A549 (cell line): ENCODE measurements around the gene COG5. TPM values are rescaled to one million over a fixed set of nuclear protein-coding genes. Genes with fewer than 3 reads are reported as not detected.

ENCODE experiments used
- ATAC-seq, 2 experiments: fragments of 200-7000 bp in 1 of 2; fragments of >200 bp in 1 of 2; cut with Nextera tagmentation in 1 of 2; cut with Tn5 transposase in 1 of 2; 3 replicates each; pipeline versions ENCODE4 v1.8.0 to v1.9.1; 2018 to 2020; ENCODE audit warnings: mild to moderate bottlenecking in 1 of 2, moderate library complexity in 1 of 2
- CTCF ChIA-PET: fragments of 300-600 bp; sonication (Branson Sonifier 250); formaldehyde crosslinking; extraction: SDS; loops from one replicate; lab custom pipeline; 2021; ENCODE audit warnings: antibody characterized with exemption, inconsistent platforms; lab: Yijun Ruan, JAX
- POLR2A ChIA-PET: fragments of 350-600 bp; formaldehyde crosslinking; extraction: SDS; loops from one replicate; lab custom pipeline; 2021; ENCODE audit warnings: antibody characterized with exemption, inconsistent platforms; lab: Yijun Ruan, JAX
- DNase-seq, 2 experiments: peaks; one replicate each; pipeline versions ENCODE4 v3.0.0 to v3.0.0-alpha.2; 2011 to 2016; ENCODE audit warnings: low read depth in 1 of 2, low spot score in 1 of 2
- FAIRE-seq: peaks from 2 replicates; lab custom pipeline; 2011; peaks lifted over from hg19 to GRCh38; lab: Jason Lieb, UNC
- H3K27ac ChIP-seq, 2 experiments: fragments of >200 bp; sonication (Bioruptor Twin); formaldehyde crosslinking; 3 replicates each; pipeline ENCODE4 v1.5.1; 2016 to 2017
- H3K4me1 ChIP-seq: fragments of >200 bp; sonication (Bioruptor Twin); formaldehyde crosslinking; 3 replicates; pipeline ENCODE4 v1.6.1; 2016
- H3K4me2 ChIP-seq: fragments of >200 bp; sonication (Bioruptor Twin); formaldehyde crosslinking; 3 replicates; pipeline ENCODE4 v1.6.1; 2016
- H3K4me3 ChIP-seq: fragments of >200 bp; sonication (Bioruptor Twin); formaldehyde crosslinking; 3 replicates; pipeline ENCODE4 v1.5.1; 2016
- H3K9me3 ChIP-seq: fragments of >200 bp; sonication (Bioruptor Twin); formaldehyde crosslinking; 3 replicates; pipeline ENCODE4 v1.6.1; 2016
- CHD2 ChIP-seq: fragments of 150-350 bp; IDR thresholded peaks from 2 replicates; pipeline ENCODE4 v1.6.1; 2014; ENCODE audit warnings: low read length; ENCODE audit not compliant: partially characterized antibody
- EHF ChIP-seq: fragments of 250-450 bp; sonication (Bioruptor Pico); IDR thresholded peaks from 2 replicates; pipeline ENCODE4 v1.5.0; 2020; ENCODE audit warnings: mild to moderate bottlenecking
- EP300 ChIP-seq, 2 experiments: fragments of >200 bp; sonication (Bioruptor Twin); formaldehyde crosslinking; IDR thresholded peaks; 2 replicates in 1 of 2; 3 replicates in 1 of 2; pipeline ENCODE4 v1.6.1; 2016 to 2017
- ESRRA ChIP-seq: fragments of 150-350 bp; IDR thresholded peaks from 2 replicates; pipeline ENCODE4 v1.6.1; 2014; ENCODE audit warnings: mild to moderate bottlenecking, low read length, borderline replicate concordance
- FOXS1 ChIP-seq: fragments of 250-450 bp; sonication (Bioruptor Pico); IDR thresholded peaks from 2 replicates; pipeline ENCODE4 v1.5.0; 2020; ENCODE audit warnings: mild to moderate bottlenecking, moderate library complexity
- GATA3 ChIP-seq: IDR thresholded peaks from 2 replicates; pipeline ENCODE4 v1.6.1; 2012; ENCODE audit warnings: borderline replicate concordance
- HOXA7 ChIP-seq: fragments of 250-450 bp; sonication (Bioruptor Pico); IDR thresholded peaks from 2 replicates; pipeline ENCODE4 v1.5.0; 2020; ENCODE audit warnings: mild to moderate bottlenecking, moderate library complexity
- HOXB13 ChIP-seq: fragments of 250-450 bp; sonication (Bioruptor Pico); IDR thresholded peaks from 2 replicates; pipeline ENCODE4 v1.5.0; 2020; ENCODE audit warnings: low read depth, mild to moderate bottlenecking, moderate library complexity
- HOXB5 ChIP-seq: fragments of 250-450 bp; sonication (Bioruptor Pico); IDR thresholded peaks from 2 replicates; pipeline ENCODE4 v1.5.0; 2020; ENCODE audit warnings: mild to moderate bottlenecking, moderate library complexity
- JUNB ChIP-seq: fragments of >200 bp; sonication (Bioruptor Twin); formaldehyde crosslinking; IDR thresholded peaks from 2 replicates; pipeline ENCODE4 v1.6.1; 2016
- KDM5A ChIP-seq: fragments of 200-600 bp; sonication (generic); IDR thresholded peaks from 2 replicates; pipeline ENCODE4 v1.6.1; 2016; ENCODE audit warnings: antibody characterized with exemption, mild to moderate bottlenecking
- MAFK ChIP-seq: fragments of 450-650 bp; IDR thresholded peaks from 2 replicates; pipeline ENCODE4 v1.6.1; 2014; ENCODE audit not compliant: partially characterized antibody
- MAZ ChIP-seq: fragments of 150-350 bp; IDR thresholded peaks from 2 replicates; pipeline ENCODE4 v1.6.1; 2014; ENCODE audit warnings: antibody characterized with exemption, low read depth, low read length, borderline replicate concordance
- NR3C1 ChIP-seq: fragments of >200 bp; sonication (Bioruptor Twin); formaldehyde crosslinking; IDR thresholded peaks from 3 replicates; pipeline ENCODE4 v1.6.1; 2017
- PHF8 ChIP-seq: fragments of 200-600 bp; sonication (generic); IDR thresholded peaks from 2 replicates; pipeline ENCODE4 v1.6.1; 2016; ENCODE audit warnings: low read depth, mild to moderate bottlenecking, antibody characterized with exemption, moderate library complexity, borderline replicate concordance
- RAD21 ChIP-seq, 2 experiments: fragments of >200 bp in 1 of 2; sonication (Bioruptor Twin) in 1 of 2; formaldehyde crosslinking in 1 of 2; IDR thresholded peaks in 1 of 2; conservative IDR thresholded peaks in 1 of 2; 2 replicates in 1 of 2; 3 replicates in 1 of 2; pipeline ENCODE4 v1.6.1; 2012 to 2018; ENCODE audit warnings: inconsistent platforms in 1 of 2
- RNF2 ChIP-seq: fragments of 200-600 bp; sonication (generic); IDR thresholded peaks from 2 replicates; pipeline ENCODE4 v1.6.1; 2016; ENCODE audit warnings: low read depth, mild to moderate bottlenecking, antibody characterized with exemption, moderate library complexity, borderline replicate concordance
- SMC3 ChIP-seq: fragments of >200 bp; sonication (Bioruptor Twin); formaldehyde crosslinking; IDR thresholded peaks from 3 replicates; pipeline ENCODE4 v1.6.1; 2018; ENCODE audit warnings: inconsistent platforms
- SREBF2 ChIP-seq: fragments of 450-650 bp; IDR thresholded peaks from 2 replicates; pipeline ENCODE4 v1.6.1; 2014; ENCODE audit warnings: mild to moderate bottlenecking, moderate library complexity
- TP53 ChIP-seq: fragments of 250-450 bp; sonication (Bioruptor Pico); IDR thresholded peaks from 2 replicates; pipeline ENCODE4 v1.5.0; 2021; ENCODE audit warnings: mild to moderate bottlenecking, moderate library complexity
- ZNF302 ChIP-seq: fragments of 250-450 bp; sonication (Bioruptor Pico); IDR thresholded peaks from 2 replicates; pipeline ENCODE4 v1.9.0; 2021; ENCODE audit warnings: inconsistent platforms, mild to moderate bottlenecking, moderate library complexity
- ZSCAN20 ChIP-seq: fragments of 250-450 bp; sonication (Bioruptor Pico); IDR thresholded peaks from 2 replicates; pipeline ENCODE4 v1.8.0; 2022; ENCODE audit warnings: mild to moderate bottlenecking, moderate library complexity
- WGBS: methylation state at CpG from one replicate; pipeline ENCODE4 v1.1.6; 2017; ENCODE audit errors: missing lambda C conversion rate; 5-methylcytosine and 5-hydroxymethylcytosine counted together
- polyA plus RNA-seq, 4 experiments: library from polyadenylated mRNA; depleted of rRNA in 3 of 4; stranded (reverse); fragments of >200 nt; fragmentation: RNase III in 1 of 4; extraction: RNeasy Plus Mini Kit Qiagen cat#74134 plus additional on column Dnase treatment in 1 of 4; gene quantifications; 2 replicates in 3 of 4; 3 replicates in 1 of 4; pipeline ENCODE4 v1.2.3, GENCODE V29; 2011 to 2017
- TF ChIP-seq, protein P1 (sequence below): fragments of >200 bp; sonication (Bioruptor Twin); formaldehyde crosslinking; IDR thresholded peaks from 3 replicates; pipeline ENCODE4 v1.6.1; 2016
- TF ChIP-seq, protein P2 (sequence below): fragments of 150-350 bp; IDR thresholded peaks from 2 replicates; pipeline ENCODE4 v1.6.1; 2014; ENCODE audit warnings: low read depth, mild to moderate bottlenecking, low read length
- TF ChIP-seq, protein P3 (sequence below): fragments of >200 bp; sonication (Bioruptor Twin); formaldehyde crosslinking; IDR thresholded peaks from 2 replicates; pipeline ENCODE4 v1.6.1; 2016
- TF ChIP-seq, protein P4 (sequence below): IDR thresholded peaks from 2 replicates; pipeline ENCODE4 v1.6.1; 2012
- TF ChIP-seq, protein P5 (sequence below): fragments of >200 bp; sonication (Bioruptor Twin); formaldehyde crosslinking; IDR thresholded peaks from 3 replicates; pipeline ENCODE4 v1.5.1; 2016
- TF ChIP-seq, protein P6 (sequence below): IDR thresholded peaks from 2 replicates; pipeline ENCODE4 v1.6.1; 2012

Gene COG5
- polyA plus RNA-seq, 2 of the 4 experiments (the other 2 are of a cell fraction): 22.5 to 44.0 TPM

DNA sequence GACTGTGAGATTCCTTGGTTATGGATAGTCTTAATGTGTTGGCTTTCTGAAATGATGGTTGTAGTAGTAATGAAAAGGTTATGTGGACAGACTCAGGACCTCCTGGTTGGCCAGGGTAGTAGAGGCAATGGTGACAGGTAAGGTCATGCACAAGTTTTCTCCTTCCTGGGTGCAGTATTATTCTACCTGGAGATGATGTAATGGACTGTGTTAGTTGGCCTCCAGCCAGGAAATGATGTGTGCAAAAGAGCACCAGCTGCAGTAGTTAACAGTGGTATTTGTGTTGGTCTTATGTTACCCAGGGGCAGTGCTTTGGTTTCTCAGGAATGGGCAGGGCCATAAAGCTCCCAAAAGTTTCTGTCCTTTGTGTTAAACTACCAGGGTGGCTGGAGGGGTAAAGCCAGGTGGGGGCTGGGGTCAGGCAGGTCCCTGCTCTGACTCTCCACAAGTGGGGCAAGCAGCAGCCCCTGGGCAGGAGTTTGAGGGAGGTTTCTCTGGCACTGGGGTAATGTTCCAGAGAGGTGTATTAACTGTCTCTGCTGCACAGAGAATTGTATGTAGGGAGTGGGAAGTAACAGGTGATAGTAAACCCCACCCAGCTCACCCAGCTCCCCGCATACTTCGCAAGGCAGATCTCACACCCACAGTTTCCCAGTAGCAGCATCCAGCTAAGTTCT lies 57.6 kb downstream of the COG5 start:
- no peak overlapping the region for H3K4me3 ChIP-seq
- ATAC-seq (no peak), FAIRE-seq (no peak), DNase-seq (no peak)
- no peaks in the 10 kb centered on the region for H3K9me3 ChIP-seq
- no peaks in the 10 kb centered on the region for H3K4me1 ChIP-seq
- H3K4me2 ChIP-seq: no peak overlapping the region
- no peak overlapping the region; a peak in 1 of 6 replicates for H3K27ac ChIP-seq
- ChIA-PET POLR2A (no interaction called here), CTCF (interaction anchor here (0.9 to 1.3 kb wide), 2 partner anchors 11 to 43 kb away, joined by 3 to 4 read pairs; no protein-coding TSS in a partner anchor)
- WGBS: 93% methylated on average over 2 of the region's 2 CpGs
- TF ChIP-seq MAFK (no peak), SREBF2 (no peak), TP53 (CRISPR knock-in tag) (no peak), CHD2 (no peak), RAD21 (conservative IDR thresholded peaks at IDR 0.05 in 1 of 2, IDR thresholded peaks at IDR 0.05 in 1 of 2) (no peak), MAZ (no peak), FOXS1 (no peak), GATA3 (no peak), ZNF302 (no peak), SMC3 (no peak), HOXB5 (CRISPR knock-in tag) (no peak), RNF2 (no peak)
- TF ChIP-seq, protein P1, sequence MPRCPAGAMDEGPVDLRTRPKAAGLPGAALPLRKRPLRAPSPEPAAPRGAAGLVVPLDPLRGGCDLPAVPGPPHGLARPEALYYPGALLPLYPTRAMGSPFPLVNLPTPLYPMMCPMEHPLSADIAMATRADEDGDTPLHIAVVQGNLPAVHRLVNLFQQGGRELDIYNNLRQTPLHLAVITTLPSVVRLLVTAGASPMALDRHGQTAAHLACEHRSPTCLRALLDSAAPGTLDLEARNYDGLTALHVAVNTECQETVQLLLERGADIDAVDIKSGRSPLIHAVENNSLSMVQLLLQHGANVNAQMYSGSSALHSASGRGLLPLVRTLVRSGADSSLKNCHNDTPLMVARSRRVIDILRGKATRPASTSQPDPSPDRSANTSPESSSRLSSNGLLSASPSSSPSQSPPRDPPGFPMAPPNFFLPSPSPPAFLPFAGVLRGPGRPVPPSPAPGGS: no peak
- TF ChIP-seq, protein P2, sequence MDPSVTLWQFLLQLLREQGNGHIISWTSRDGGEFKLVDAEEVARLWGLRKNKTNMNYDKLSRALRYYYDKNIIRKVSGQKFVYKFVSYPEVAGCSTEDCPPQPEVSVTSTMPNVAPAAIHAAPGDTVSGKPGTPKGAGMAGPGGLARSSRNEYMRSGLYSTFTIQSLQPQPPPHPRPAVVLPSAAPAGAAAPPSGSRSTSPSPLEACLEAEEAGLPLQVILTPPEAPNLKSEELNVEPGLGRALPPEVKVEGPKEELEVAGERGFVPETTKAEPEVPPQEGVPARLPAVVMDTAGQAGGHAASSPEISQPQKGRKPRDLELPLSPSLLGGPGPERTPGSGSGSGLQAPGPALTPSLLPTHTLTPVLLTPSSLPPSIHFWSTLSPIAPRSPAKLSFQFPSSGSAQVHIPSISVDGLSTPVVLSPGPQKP: no peak
- TF ChIP-seq, protein P3, sequence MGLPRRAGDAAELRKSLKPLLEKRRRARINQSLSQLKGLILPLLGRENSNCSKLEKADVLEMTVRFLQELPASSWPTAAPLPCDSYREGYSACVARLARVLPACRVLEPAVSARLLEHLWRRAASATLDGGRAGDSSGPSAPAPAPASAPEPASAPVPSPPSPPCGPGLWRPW: no peak
- TF ChIP-seq, protein P4, sequence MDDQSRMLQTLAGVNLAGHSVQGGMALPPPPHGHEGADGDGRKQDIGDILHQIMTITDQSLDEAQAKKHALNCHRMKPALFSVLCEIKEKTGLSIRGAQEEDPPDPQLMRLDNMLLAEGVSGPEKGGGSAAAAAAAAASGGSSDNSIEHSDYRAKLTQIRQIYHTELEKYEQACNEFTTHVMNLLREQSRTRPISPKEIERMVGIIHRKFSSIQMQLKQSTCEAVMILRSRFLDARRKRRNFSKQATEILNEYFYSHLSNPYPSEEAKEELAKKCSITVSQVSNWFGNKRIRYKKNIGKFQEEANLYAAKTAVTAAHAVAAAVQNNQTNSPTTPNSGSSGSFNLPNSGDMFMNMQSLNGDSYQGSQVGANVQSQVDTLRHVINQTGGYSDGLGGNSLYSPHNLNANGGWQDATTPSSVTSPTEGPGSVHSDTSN: no peak
- TF ChIP-seq, protein P5, sequence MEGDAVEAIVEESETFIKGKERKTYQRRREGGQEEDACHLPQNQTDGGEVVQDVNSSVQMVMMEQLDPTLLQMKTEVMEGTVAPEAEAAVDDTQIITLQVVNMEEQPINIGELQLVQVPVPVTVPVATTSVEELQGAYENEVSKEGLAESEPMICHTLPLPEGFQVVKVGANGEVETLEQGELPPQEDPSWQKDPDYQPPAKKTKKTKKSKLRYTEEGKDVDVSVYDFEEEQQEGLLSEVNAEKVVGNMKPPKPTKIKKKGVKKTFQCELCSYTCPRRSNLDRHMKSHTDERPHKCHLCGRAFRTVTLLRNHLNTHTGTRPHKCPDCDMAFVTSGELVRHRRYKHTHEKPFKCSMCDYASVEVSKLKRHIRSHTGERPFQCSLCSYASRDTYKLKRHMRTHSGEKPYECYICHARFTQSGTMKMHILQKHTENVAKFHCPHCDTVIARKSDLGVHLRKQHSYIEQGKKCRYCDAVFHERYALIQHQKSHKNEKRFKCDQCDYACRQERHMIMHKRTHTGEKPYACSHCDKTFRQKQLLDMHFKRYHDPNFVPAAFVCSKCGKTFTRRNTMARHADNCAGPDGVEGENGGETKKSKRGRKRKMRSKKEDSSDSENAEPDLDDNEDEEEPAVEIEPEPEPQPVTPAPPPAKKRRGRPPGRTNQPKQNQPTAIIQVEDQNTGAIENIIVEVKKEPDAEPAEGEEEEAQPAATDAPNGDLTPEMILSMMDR: no peak

DNA sequence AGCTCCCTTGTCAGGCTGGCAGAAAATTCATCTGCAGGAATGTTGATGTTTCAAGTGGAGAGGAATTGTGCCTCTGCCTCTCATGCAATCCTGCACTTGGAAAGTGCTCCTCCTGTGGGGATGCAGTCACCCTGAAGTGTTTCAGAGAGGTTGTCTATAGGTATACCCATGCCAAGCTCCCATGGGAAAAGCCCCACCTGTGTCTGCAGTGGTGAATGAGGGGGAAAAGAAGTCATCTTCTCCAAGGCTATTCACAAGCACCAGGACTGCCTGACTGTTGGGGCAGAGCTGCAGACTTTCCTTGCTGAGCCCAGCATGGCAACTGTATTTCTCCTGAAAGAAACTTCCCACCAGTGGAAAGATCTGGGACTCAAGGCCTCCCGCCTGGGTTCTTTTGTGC lies 58.4 kb downstream of the COG5 start:
- 100% methylated on average over 1 of the region's 1 CpG for WGBS
- ATAC-seq (no peak), FAIRE-seq (no peak)
- H3K9me3 ChIP-seq: no peaks in the 10 kb centered on the region
- no peak overlapping the region for H3K4me2 ChIP-seq
- H3K4me3 ChIP-seq: no peak overlapping the region
- H3K4me1 ChIP-seq: no peaks in the 10 kb centered on the region
- H3K27ac ChIP-seq: no peak overlapping the region
- no peak for TF ChIP-seq KDM5A
- TF ChIP-seq, protein P1: no peak
- no peak for TF ChIP-seq HOXB13
- TF ChIP-seq ZSCAN20: no peak
- no peak for TF ChIP-seq EHF (CRISPR knock-in tag)
- TF ChIP-seq, protein P6, sequence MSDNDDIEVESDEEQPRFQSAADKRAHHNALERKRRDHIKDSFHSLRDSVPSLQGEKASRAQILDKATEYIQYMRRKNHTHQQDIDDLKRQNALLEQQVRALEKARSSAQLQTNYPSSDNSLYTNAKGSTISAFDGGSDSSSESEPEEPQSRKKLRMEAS: no peak
- TF ChIP-seq ESRRA: no peak
- no peak for TF ChIP-seq EP300 (IDR thresholded peaks at IDR 0.05)
- no peak for TF ChIP-seq NR3C1
- no peak for TF ChIP-seq MAFK
- TF ChIP-seq MAZ: no peak
- no peak for TF ChIP-seq PHF8
- TF ChIP-seq CHD2: no peak
- TF ChIP-seq JUNB: no peak
- TF ChIP-seq FOXS1: no peak
- no peak for TF ChIP-seq HOXA7 (CRISPR knock-in tag)
- TF ChIP-seq, protein P4: no peak
- TF ChIP-seq, all 56 proteins: peak for 0
- CTCF ChIA-PET: interaction anchor here (1.3 kb wide), 1 partner anchor 42 kb away, joined by 3 read pairs; no protein-coding TSS in a partner anchor
- DNase-seq: no peak
- POLR2A ChIA-PET: no interaction called here
